Gastroesophageal sphincter (tissue), 4 donors: ENCODE results near the gene ATP9B. TPM values are rescaled to one million over a fixed set of nuclear protein-coding genes. Genes with fewer than 3 reads are reported as not detected.
A peak's percentile ranks its signal among the peaks of the same experiment; 100 is the strongest.

Experiments
- ATAC-seq: fragments of 150-250 bp; one replicate; pipeline ENCODE4 v1.9.1; 2016; ENCODE audit warnings: mild to moderate bottlenecking, moderate library complexity
- H3K27ac ChIP-seq, 4 donors: fragments of 200-600 bp; sonication (generic) in 3 of 4; 1 replicate in 3 of 4; 2 replicates in 1 of 4; pipeline ENCODE4 v1.5.1; 2016 to 2019
- H3K27me3 ChIP-seq: fragments of 200-600 bp; sonication (generic); one replicate; pipeline ENCODE4 v1.5.1; 2019
- H3K36me3 ChIP-seq, 2 donors: fragments of 200-600 bp; sonication (generic); one replicate each; pipeline ENCODE4 v1.5.1; 2019; ENCODE audit warnings: control low read depth in 1 of 2
- H3K4me1 ChIP-seq, 3 donors: fragments of 200-600 bp; sonication (generic); 1 replicate in 2 of 3; 2 replicates in 1 of 3; pipeline ENCODE4 v1.5.1; 2016 to 2019; ENCODE audit warnings: control low read depth in 2 of 3
- H3K4me3 ChIP-seq, 2 donors: fragments of 200-600 bp; sonication (generic); one replicate each; pipeline ENCODE4 v1.5.1; 2019; ENCODE audit warnings: mild to moderate bottlenecking in 1 of 2, moderate library complexity in 1 of 2
- H3K9me3 ChIP-seq, 3 donors: fragments of 200-600 bp; sonication (generic); one replicate each; pipeline ENCODE4 v1.5.1; 2017 to 2019; ENCODE audit warnings: control low read depth in 2 of 3
- EP300 ChIP-seq: sonication (generic); formaldehyde crosslinking; IDR thresholded peaks from one replicate; pipeline ENCODE4 v1.6.1; 2017; ENCODE audit warnings: antibody characterized with exemption, mild to moderate bottlenecking
- POLR2A ChIP-seq, 2 donors: fragments of 450-650 bp; IDR thresholded peaks; one replicate each; pipeline ENCODE4 v1.6.1; 2017; ENCODE audit warnings: antibody characterized with exemption in 2 of 2, mild to moderate bottlenecking in 2 of 2, moderate library complexity in 1 of 2
- POLR2AphosphoS5 ChIP-seq: sonication (generic); formaldehyde crosslinking; IDR thresholded peaks from one replicate; pipeline ENCODE4 v1.6.1; 2017; ENCODE audit warnings: antibody characterized with exemption
- WGBS, 2 donors: methylation state at CpG; one replicate each; pipeline ENCODE4 v1.1.5; 2018; ENCODE audit warnings: low coverage in 1 of 2; 5-methylcytosine and 5-hydroxymethylcytosine counted together
- total RNA-seq, 4 donors: library from RNA; depleted of rRNA; stranded (reverse); fragments of >200 nt; gene quantifications; one replicate each; pipeline ENCODE4 v1.1.0, GENCODE V29; 2016
- TF ChIP-seq, protein P1 (sequence below), 4 experiments: fragments of 200-600 bp in 2 of 4; fragments of 450-650 bp in 2 of 4; sonication (generic) in 1 of 4; IDR thresholded peaks; one replicate each; pipeline ENCODE4 v1.5.1; 2017 to 2019; ENCODE audit warnings: antibody characterized with exemption in 4 of 4, mild to moderate bottlenecking in 2 of 4, moderate library complexity in 2 of 4

Gene ATP9B
- total RNA-seq, 4 donors from 2014 or later = 16.6 to 48.7 (median 33.7) TPM

DNA sequence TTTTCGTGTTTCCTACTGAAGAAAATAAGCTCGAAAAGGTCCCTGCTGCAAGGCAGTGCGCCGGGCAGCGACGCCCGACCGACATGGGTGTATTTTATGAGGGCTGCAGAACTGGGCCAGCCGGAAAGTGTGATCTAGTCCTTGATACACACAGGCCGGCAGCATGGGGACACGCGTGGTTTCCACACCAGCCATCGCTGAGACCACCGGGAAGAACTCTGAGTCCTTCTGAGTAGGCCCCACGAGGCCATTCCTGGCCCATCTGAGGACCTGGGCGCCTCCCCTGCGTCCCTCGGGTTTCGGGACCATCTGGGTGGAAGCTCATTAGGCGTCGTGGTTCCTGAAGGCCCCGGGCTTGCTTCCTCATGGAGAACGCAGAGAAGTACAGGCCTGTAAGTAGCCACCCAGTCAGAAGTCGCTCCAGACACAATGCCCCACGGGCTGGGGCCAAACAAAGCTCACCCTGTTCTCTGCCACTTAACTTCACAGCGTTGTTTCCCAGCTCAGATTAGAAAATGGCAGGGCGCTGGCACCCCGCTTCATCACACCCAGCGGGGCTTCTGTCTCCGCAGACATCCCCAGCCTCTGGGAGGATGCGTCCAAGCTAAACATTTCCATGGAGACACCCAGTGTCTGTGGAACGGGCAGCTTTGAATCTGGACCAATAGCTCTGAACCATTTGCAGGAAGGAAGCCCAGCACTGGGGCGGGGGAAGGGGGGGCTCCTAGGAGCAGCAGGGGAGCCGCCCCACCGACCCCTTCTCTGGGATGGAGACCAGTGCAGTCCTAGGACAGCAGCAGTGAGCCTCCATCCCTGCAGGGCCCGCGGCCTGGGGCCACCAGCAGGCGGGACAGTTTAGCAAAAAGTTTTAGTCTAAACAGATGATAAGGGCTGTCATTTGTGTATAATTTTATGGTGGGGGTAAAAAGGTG, 328.9 kb downstream of the ATP9B start:
- Histone ChIP-seq H3K27me3 (no peaks in the 10 kb centered on the region), H3K27ac (peak overlapping the region in 2 of 4 donors; percentile 6 to 99), H3K4me3 (no peak overlapping the region), H3K4me1 (peaks cover 0 to 75% (median 29%) of the 10 kb centered on the region in 3 donors), H3K9me3 (no peaks in the 10 kb centered on the region), H3K36me3 (no peaks in the 10 kb centered on the region)
- TF ChIP-seq EP300 (no peak), POLR2AphosphoS5 (no peak), POLR2A (IDR thresholded peaks at IDR 0.05) (no peak)
- TF ChIP-seq, protein P1, sequence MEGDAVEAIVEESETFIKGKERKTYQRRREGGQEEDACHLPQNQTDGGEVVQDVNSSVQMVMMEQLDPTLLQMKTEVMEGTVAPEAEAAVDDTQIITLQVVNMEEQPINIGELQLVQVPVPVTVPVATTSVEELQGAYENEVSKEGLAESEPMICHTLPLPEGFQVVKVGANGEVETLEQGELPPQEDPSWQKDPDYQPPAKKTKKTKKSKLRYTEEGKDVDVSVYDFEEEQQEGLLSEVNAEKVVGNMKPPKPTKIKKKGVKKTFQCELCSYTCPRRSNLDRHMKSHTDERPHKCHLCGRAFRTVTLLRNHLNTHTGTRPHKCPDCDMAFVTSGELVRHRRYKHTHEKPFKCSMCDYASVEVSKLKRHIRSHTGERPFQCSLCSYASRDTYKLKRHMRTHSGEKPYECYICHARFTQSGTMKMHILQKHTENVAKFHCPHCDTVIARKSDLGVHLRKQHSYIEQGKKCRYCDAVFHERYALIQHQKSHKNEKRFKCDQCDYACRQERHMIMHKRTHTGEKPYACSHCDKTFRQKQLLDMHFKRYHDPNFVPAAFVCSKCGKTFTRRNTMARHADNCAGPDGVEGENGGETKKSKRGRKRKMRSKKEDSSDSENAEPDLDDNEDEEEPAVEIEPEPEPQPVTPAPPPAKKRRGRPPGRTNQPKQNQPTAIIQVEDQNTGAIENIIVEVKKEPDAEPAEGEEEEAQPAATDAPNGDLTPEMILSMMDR (IDR thresholded peaks at IDR 0.05) = no peak
- WGBS, 2 donors = 80 to 96% methylated on average over 1 to 5 of the region's 38 CpGs
- ATAC-seq = no peak

DNA sequence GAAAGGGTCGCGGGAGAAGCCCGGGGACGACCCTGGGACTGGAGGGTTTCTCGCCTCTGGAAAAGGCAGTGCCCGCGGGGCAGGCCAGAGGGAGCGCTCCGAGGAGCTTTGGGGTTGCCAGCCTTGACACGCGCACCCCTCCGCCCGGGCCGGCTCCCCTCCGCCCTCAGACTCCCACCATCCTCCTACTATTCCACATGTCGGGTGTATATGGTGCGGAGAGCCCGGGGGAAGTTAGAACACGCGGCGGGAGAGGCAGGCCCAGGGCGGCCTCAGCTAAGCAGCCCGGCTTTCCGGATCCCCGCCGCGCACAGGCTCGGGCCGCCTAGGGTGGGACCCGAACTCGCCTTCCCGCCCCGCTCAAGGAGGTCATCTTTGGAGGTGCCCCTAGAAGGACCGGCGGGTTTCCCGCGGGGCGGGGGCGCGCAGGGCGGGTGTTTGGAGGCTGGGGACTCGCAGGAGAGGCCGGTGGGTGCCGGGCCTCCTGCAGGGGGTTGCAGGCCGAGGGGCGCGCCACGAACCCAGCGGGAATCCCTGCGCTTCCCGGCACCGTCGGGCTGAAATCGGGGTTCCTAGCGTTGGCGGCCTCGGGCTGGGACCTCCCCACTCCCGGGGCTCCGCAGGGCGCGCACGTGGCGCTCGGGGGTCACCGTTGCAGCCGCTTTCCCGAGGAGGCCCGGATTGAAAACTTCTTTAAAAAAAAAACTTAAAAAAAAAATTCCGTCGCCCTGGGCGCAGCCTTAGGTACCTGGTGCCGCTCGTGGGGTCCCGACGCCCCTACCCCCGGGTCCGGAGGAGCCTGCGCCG, 330.3 kb downstream of the ATP9B start:
- TF ChIP-seq EP300 (no peak), POLR2A (IDR thresholded peaks at IDR 0.05) (no peak), POLR2AphosphoS5 (no peak)
- TF ChIP-seq, protein P1 (IDR thresholded peaks at IDR 0.05) = no peak
- H3K27ac ChIP-seq = peak overlapping the region; percentile 75 to 95 (median 88)
- H3K27me3 ChIP-seq = no peaks in the 10 kb centered on the region
- H3K9me3 ChIP-seq = no peaks in the 10 kb centered on the region
- no peak for ATAC-seq
- peaks cover 0 to 75% (median 32%) of the 10 kb centered on the region in 3 donors for H3K4me1 ChIP-seq
- H3K4me3 ChIP-seq = peak overlapping the region; percentile 92 to 95
- H3K36me3 ChIP-seq = no peaks in the 10 kb centered on the region
- WGBS, 2 donors = 82% methylated on average over 7 of the region's 79 CpGs; no CpG with 5 or more reads in 1 of the 2 donors

GRCh38 chr18:79400091-79400590, 330.9 kb downstream of the ATP9B start:
- Histone ChIP-seq H3K9me3 (no peaks in the 10 kb centered on the region), H3K27me3 (no peaks in the 10 kb centered on the region), H3K36me3 (no peaks in the 10 kb centered on the region), H3K4me3 (peak overlapping the region; percentile 92 to 95), H3K27ac (peak overlapping the region; percentile 75 to 95 (median 88)), H3K4me1 (peaks cover 0 to 75% (median 29%) of the 10 kb centered on the region in 3 donors)
- 0% methylated on average over 10 of the region's 71 CpGs; no CpG with 5 or more reads in 1 of the 2 donors for WGBS, 2 donors
- TF ChIP-seq POLR2A (IDR thresholded peaks at IDR 0.05) = no peak
- no peak for TF ChIP-seq EP300
- TF ChIP-seq, protein P1 (IDR thresholded peaks at IDR 0.05) = peak in 1 of 4 experiments; percentile 9
- TF ChIP-seq POLR2AphosphoS5 = no peak
- no peak for ATAC-seq

- Histone ChIP-seq H3K9me3 (no peaks in the 10 kb centered on the region), H3K4me1 (peaks cover 0 to 80% (median 29%) of the 10 kb centered on the region in 3 donors), H3K4me3 (peak overlapping the region; percentile 92 to 95), H3K27me3 (no peaks in the 10 kb centered on the region), H3K27ac (peak overlapping the region; percentile 75 to 95 (median 88)), H3K36me3 (no peaks in the 10 kb centered on the region)
- no peak for TF ChIP-seq EP300
- TF ChIP-seq POLR2AphosphoS5 = no peak
- no peak for TF ChIP-seq POLR2A (IDR thresholded peaks at IDR 0.05)
- TF ChIP-seq, protein P1 (IDR thresholded peaks at IDR 0.05) = no peak
- ATAC-seq = no peak
- WGBS, 2 donors = 67% methylated on average over 3 of the region's 58 CpGs; no CpG with 5 or more reads in 1 of the 2 donors
Observed at GRCh38 chr18:79400591-79401381, 331.6 kb downstream of the ATP9B start.
